GM19324 (cell line): Measurements from ENCODE around the gene TNS2.

Source experiments
- ATAC-seq: cut with Tn5 transposase; IDR thresholded peaks from one replicate; pipeline ENCODE4 v1.9.1; 2021; ENCODE audit warnings: mild to moderate bottlenecking, moderate library complexity; ENCODE audit not compliant: unreplicated experiment, low FRiP score

TNS2 gene

GRCh38 chr12:53039851-53040250 lies 10.0 kb upstream of the TNS2 start:
- ATAC-seq, result no peak

GRCh38 chr12:53042607-53043454 lies 7.0 kb upstream of the TNS2 start:
- no peak for ATAC-seq

GRCh38 chr12:53044052-53044581 lies 5.7 kb upstream of the TNS2 start:
- ATAC-seq, result no peak

GRCh38 chr12:53044896-53045695 lies 4.8 kb upstream of the TNS2 start:
- no peak for ATAC-seq

- no peak for ATAC-seq
Measured at GRCh38 chr12:53045696-53046045, 4.2 kb upstream of the TNS2 start.

- peak; percentile 19 for ATAC-seq
Measured at GRCh38 chr12:53046655-53047220, 3.1 kb upstream of the TNS2 start.

- peak; percentile 77 for ATAC-seq
Measured at GRCh38 chr12:53047221-53048032, 2.4 kb upstream of the TNS2 start.

GRCh38 chr12:53048033-53048779 lies 1.7 kb upstream of the TNS2 start:
- no peak for ATAC-seq

- ATAC-seq, result no peak
Measured at GRCh38 chr12:53048780-53049401, 974 bp upstream of the TNS2 start.

GRCh38 chr12:53050426-53051057 lies 677 bp downstream of the TNS2 start:
- no peak for ATAC-seq

GRCh38 chr12:53051058-53051880 lies 1.4 kb downstream of the TNS2 start:
- no peak for ATAC-seq

- ATAC-seq, result no peak
Measured at GRCh38 chr12:53051881-53052412, 2.1 kb downstream of the TNS2 start.

- no peak for ATAC-seq
Measured at GRCh38 chr12:53052419-53053217, 2.8 kb downstream of the TNS2 start.

- no peak for ATAC-seq
Measured at GRCh38 chr12:53053218-53054111, 3.6 kb downstream of the TNS2 start.

GRCh38 chr12:53054112-53054878 lies 4.4 kb downstream of the TNS2 start:
- peak; percentile 86 for ATAC-seq
